ENCODE measurements around the gene DUSP14. TPM values are rescaled to one million over a fixed set of nuclear protein-coding genes. Genes with fewer than 3 reads are reported as not detected.
"Not testable (repeated sequence)": the region's sequence is repeated elsewhere in the genome, so short reads cannot be mapped to it uniquely, and the experiment has no call there.

DUSP14 gene
- 21.0 and 21.5 TPM in 2 replicates for total RNA-seq
- long read RNA-seq, transcript DUSP14-206 (3 exons, 1,537 nt), result major isoform, 70 of 73 reads
- long read RNA-seq, partial matches to known transcripts, result 0 of 73 reads
- long read RNA-seq, other reads (novel, unspliced or antisense), result 2 of 73 reads

GRCh38 chr17:37489197-37490001 lies at the start of gene DUSP14:
Gene DUSP14, plus strand, starts transcription at chr17:37489891. Its CDS starts 22,382 bp downstream, at chr17:37512273.
- peaks cover 52% of the 10 kb centered on the region for H3K4me1 Mint-ChIP-seq
- no peaks in the 10 kb centered on the region for H3K9me3 Mint-ChIP-seq
- H3K27ac Mint-ChIP-seq (ENCODE audit: unreplicated experiment), result peak within 1 kb of the TSS; percentile 7
- H3K36me3 Mint-ChIP-seq (ENCODE audit: low read depth), result no peaks in the 10 kb centered on the region
- TF ChIP-seq CTCF (conservative IDR thresholded peaks at IDR 0.05), result no peak
- H3K27me3 Mint-ChIP-seq (ENCODE audit: low read depth), result peaks cover 18% of the 10 kb centered on the region
- DNase-seq (ENCODE audit: low read depth, low spot score), result peak; percentile 70
- H3K4me3 Mint-ChIP-seq, result peak within 1 kb of the TSS; percentile 98

GRCh38 chr17:37440424-37440823 lies 49.3 kb upstream of the DUSP14 start:
- no peaks in the 10 kb centered on the region for H3K4me1 Mint-ChIP-seq
- no peak overlapping the region for H3K27ac Mint-ChIP-seq (ENCODE audit: unreplicated experiment)
- peaks cover 14% of the 10 kb centered on the region for H3K36me3 Mint-ChIP-seq (ENCODE audit: low read depth)
- H3K4me3 Mint-ChIP-seq, result no peak overlapping the region
- DNase-seq (ENCODE audit: low read depth, low spot score), result no peak
- H3K27me3 Mint-ChIP-seq (ENCODE audit: low read depth), result no peaks in the 10 kb centered on the region
- no peak for TF ChIP-seq CTCF (conservative IDR thresholded peaks at IDR 0.05)
- no peaks in the 10 kb centered on the region for H3K9me3 Mint-ChIP-seq

GRCh38 chr17:37441369-37442014 lies 48.2 kb upstream of the DUSP14 start:
- not testable (repeated sequence) for DNase-seq (ENCODE audit: low read depth, low spot score); H3K9me3 Mint-ChIP-seq; H3K4me1 Mint-ChIP-seq; H3K4me3 Mint-ChIP-seq; H3K27me3 Mint-ChIP-seq (ENCODE audit: low read depth); H3K27ac Mint-ChIP-seq (ENCODE audit: unreplicated experiment)
- peaks cover 14% of the 10 kb centered on the region for H3K36me3 Mint-ChIP-seq (ENCODE audit: low read depth)

- TF ChIP-seq CTCF (conservative IDR thresholded peaks at IDR 0.05), result no peak
- Mint-ChIP-seq H3K36me3 (ENCODE audit: low read depth) (peaks cover 6% of the 10 kb centered on the region), H3K27me3 (ENCODE audit: low read depth) (no peaks in the 10 kb centered on the region), H3K4me1 (peaks cover 5% of the 10 kb centered on the region), H3K27ac (ENCODE audit: unreplicated experiment) (no peak overlapping the region), H3K9me3 (no peaks in the 10 kb centered on the region), H3K4me3 (no peak overlapping the region)
- no peak for DNase-seq (ENCODE audit: low read depth, low spot score)
These were observed 43.7 kb upstream of the DUSP14 start for GRCh38 chr17:37446027-37446426.

GRCh38 chr17:37447641-37448040 lies 42.0 kb upstream of the DUSP14 start:
- no peak for TF ChIP-seq CTCF (conservative IDR thresholded peaks at IDR 0.05)
- H3K27ac Mint-ChIP-seq (ENCODE audit: unreplicated experiment), result no peak overlapping the region
- no peaks in the 10 kb centered on the region for H3K27me3 Mint-ChIP-seq (ENCODE audit: low read depth)
- peaks cover 4% of the 10 kb centered on the region for H3K36me3 Mint-ChIP-seq (ENCODE audit: low read depth)
- no peak for DNase-seq (ENCODE audit: low read depth, low spot score)
- H3K4me3 Mint-ChIP-seq, result no peak overlapping the region
- no peaks in the 10 kb centered on the region for H3K9me3 Mint-ChIP-seq
- H3K4me1 Mint-ChIP-seq, result peaks cover 5% of the 10 kb centered on the region

- H3K36me3 Mint-ChIP-seq (ENCODE audit: low read depth), result peaks cover 3% of the 10 kb centered on the region
- H3K4me1 Mint-ChIP-seq, result peaks cover 5% of the 10 kb centered on the region
- H3K27ac Mint-ChIP-seq (ENCODE audit: unreplicated experiment), result no peak overlapping the region
- no peak overlapping the region for H3K4me3 Mint-ChIP-seq
- TF ChIP-seq CTCF (conservative IDR thresholded peaks at IDR 0.05), result no peak
- DNase-seq (ENCODE audit: low read depth, low spot score), result no peak
- no peaks in the 10 kb centered on the region for H3K9me3 Mint-ChIP-seq
- H3K27me3 Mint-ChIP-seq (ENCODE audit: low read depth), result no peaks in the 10 kb centered on the region
These were observed 39.6 kb upstream of the DUSP14 start for GRCh38 chr17:37450112-37450511.

- H3K36me3 Mint-ChIP-seq (ENCODE audit: low read depth); H3K4me1 Mint-ChIP-seq; H3K27me3 Mint-ChIP-seq (ENCODE audit: low read depth); H3K9me3 Mint-ChIP-seq; DNase-seq (ENCODE audit: low read depth, low spot score); H3K27ac Mint-ChIP-seq (ENCODE audit: unreplicated experiment); H3K4me3 Mint-ChIP-seq: not testable (repeated sequence)
These were observed 31.9 kb upstream of the DUSP14 start for GRCh38 chr17:37457801-37458200.

Data from neural crest cell (in vitro differentiated cells).